ENCODE data around the gene CST3.

CST3 gene

DNA sequence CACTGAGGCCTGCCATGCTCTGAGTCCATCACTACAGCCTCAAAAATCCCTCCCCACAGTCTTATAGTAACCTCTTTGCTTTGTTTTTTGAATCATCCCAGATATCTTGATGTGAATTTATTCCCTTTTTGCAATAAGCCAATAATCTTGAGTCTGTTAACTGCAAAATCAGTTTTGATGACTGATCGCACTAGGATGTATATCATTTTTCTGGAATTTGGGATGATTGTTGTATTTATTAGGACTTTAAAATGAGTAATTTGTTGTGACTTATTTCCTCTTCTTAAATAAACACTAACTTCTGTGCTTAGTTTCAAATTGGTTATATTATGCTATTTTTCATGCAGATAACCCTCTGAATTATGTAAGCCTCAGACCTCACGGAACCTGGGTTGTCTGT lies 45.5 kb upstream of the CST3 start:
- no peak for DNase-seq (ENCODE audit: extremely low read depth, insufficient read length)
- Histone ChIP-seq H3K36me3 (ENCODE audit: control insufficient read depth, insufficient read depth, low read length) (no peaks in the 10 kb centered on the region), H3K4me3 (replicated peaks; ENCODE audit: low read depth, low read length) (no peak overlapping the region), H3K27me3 (replicated peaks; ENCODE audit: control insufficient read depth, insufficient read depth, low read length) (no peaks in the 10 kb centered on the region; the same call in 1 of the 2 replicates)
- TF ChIP-seq, protein P1, sequence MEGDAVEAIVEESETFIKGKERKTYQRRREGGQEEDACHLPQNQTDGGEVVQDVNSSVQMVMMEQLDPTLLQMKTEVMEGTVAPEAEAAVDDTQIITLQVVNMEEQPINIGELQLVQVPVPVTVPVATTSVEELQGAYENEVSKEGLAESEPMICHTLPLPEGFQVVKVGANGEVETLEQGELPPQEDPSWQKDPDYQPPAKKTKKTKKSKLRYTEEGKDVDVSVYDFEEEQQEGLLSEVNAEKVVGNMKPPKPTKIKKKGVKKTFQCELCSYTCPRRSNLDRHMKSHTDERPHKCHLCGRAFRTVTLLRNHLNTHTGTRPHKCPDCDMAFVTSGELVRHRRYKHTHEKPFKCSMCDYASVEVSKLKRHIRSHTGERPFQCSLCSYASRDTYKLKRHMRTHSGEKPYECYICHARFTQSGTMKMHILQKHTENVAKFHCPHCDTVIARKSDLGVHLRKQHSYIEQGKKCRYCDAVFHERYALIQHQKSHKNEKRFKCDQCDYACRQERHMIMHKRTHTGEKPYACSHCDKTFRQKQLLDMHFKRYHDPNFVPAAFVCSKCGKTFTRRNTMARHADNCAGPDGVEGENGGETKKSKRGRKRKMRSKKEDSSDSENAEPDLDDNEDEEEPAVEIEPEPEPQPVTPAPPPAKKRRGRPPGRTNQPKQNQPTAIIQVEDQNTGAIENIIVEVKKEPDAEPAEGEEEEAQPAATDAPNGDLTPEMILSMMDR (IDR thresholded peaks at IDR 0.05; ENCODE audit: insufficient read depth, low read length, poor library complexity, severe bottlenecking): no peak

DNA sequence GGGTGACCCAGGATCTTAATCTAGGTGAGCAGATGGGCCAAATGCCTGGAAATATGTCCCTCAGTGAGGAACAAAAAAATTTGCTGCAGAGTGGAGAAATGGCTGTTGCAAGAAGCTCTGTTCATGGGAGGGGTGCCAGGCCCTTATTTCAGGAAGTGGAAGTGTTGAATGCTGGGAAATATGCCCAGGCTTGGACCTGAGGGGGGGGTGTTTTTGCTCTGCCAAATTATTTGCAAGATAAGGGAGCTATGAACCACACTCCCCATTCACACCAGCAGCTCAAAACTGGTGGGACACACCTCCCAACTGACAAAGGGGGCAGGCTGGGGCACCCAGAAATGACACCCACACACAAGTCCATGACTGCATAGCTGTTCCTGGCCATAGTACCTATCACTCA lies 42.4 kb upstream of the CST3 start:
- H3K27me3 ChIP-seq (replicated peaks; ENCODE audit: control insufficient read depth, insufficient read depth, low read length): no peaks in the 10 kb centered on the region; the same call in 1 of the 2 replicates
- H3K36me3 ChIP-seq (ENCODE audit: control insufficient read depth, insufficient read depth, low read length): no peaks in the 10 kb centered on the region
- DNase-seq (ENCODE audit: extremely low read depth, insufficient read length): no peak
- TF ChIP-seq, protein P1 (IDR thresholded peaks at IDR 0.05; ENCODE audit: insufficient read depth, low read length, poor library complexity, severe bottlenecking): no peak
- no peak overlapping the region for H3K4me3 ChIP-seq (replicated peaks; ENCODE audit: low read depth, low read length)

DNA sequence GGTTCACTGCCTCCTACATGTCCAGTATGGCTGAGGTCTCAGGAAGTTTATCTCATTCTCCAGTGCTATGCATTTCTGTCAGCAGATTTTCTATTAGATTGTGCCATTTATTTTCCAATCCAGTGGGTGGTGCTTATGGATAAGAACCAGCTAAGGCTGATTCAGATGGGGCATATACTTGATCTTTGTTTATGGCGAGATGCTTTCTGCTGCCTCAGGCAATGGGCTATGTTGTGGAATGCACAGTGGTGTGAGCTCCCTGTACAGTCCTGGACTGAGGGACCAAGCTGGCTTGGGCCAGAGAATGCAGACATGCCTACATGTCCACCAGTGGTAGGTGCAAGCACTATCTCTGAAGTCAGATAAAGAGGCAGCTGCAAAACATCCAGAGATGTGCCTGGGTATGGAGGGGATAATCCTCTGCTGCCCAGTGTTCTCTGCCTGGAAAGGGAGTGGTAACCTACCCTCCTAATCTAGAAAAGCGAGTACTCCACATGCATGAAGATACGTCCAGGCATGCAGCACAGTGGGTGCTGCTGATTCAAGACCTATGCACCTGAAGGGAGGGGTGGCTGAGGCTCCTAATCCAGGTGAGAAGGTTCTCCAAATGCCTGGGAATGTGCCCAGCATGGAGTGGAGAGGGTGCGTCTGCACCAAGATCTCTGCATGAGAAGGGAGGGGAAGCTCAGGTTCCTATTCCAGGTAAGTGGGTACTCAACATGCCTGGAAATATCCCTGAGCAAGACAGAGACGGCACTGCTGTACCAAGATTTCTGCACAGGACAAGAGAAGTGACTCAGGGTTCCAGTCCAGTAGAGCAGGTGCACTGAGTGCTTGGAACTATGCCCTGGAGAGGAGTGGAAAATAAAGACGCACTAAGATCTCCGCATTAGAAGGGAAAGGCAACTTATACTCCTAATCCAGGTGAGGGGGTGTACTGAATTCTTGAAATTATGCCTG lies 41.7 kb upstream of the CST3 start:
- Histone ChIP-seq H3K4me3 (replicated peaks; ENCODE audit: low read depth, low read length) (no peak overlapping the region), H3K27me3 (replicated peaks; ENCODE audit: control insufficient read depth, insufficient read depth, low read length) (no peaks in the 10 kb centered on the region; the same call in 1 of the 2 replicates), H3K36me3 (ENCODE audit: control insufficient read depth, insufficient read depth, low read length) (no peaks in the 10 kb centered on the region)
- TF ChIP-seq, protein P1 (IDR thresholded peaks at IDR 0.05; ENCODE audit: insufficient read depth, low read length, poor library complexity, severe bottlenecking): no peak
- no peak for DNase-seq (ENCODE audit: extremely low read depth, insufficient read length)

DNA sequence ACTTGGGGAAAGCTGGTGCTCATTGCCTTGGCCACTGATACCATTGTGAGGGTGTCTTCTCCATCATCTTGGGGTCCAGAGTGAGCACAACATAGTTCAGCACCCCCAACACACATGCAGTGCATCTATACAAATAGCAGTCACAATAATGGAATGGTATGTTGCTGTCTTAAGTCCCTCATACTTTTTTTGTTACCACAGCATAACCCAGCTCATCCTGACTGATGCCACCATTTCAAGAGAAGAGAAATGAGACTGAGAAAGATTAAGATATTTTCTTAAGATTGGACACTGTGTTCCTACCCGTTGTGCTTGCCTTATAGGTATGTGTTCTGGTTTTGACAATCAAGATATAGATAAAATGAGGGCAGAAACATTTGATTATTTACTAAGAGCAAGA lies 35.5 kb upstream of the CST3 start:
- TF ChIP-seq, protein P1 (IDR thresholded peaks at IDR 0.05; ENCODE audit: insufficient read depth, low read length, poor library complexity, severe bottlenecking): no peak
- no peak for DNase-seq (ENCODE audit: extremely low read depth, insufficient read length)
- no peak overlapping the region for H3K4me3 ChIP-seq (replicated peaks; ENCODE audit: low read depth, low read length)
- H3K36me3 ChIP-seq (ENCODE audit: control insufficient read depth, insufficient read depth, low read length): no peaks in the 10 kb centered on the region
- H3K27me3 ChIP-seq (replicated peaks; ENCODE audit: control insufficient read depth, insufficient read depth, low read length): no peaks in the 10 kb centered on the region; the same call in 1 of the 2 replicates

DNA sequence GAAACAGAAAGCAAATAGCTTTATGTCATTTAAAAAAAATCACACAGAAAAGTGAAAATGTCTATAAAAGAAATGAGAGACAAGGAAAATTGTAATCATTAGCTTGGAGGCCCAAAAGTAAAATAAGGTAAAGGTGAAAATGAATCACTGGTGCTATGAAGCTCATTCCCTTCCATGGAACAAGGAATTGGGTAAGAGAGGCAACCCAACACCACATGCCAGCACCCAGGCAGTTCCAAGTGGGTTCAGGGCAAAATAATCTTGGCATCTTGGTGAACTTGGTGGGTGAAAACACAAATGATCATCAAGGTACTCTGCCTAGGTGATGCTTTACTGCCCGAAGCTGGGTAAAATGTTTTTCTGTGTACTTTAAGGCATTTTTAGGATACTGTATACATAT lies 34.4 kb upstream of the CST3 start:
- H3K4me3 ChIP-seq (replicated peaks; ENCODE audit: low read depth, low read length): no peak overlapping the region
- TF ChIP-seq, protein P1 (IDR thresholded peaks at IDR 0.05; ENCODE audit: insufficient read depth, low read length, poor library complexity, severe bottlenecking): no peak
- H3K27me3 ChIP-seq (replicated peaks; ENCODE audit: control insufficient read depth, insufficient read depth, low read length): no peaks in the 10 kb centered on the region; the same call in 1 of the 2 replicates
- no peaks in the 10 kb centered on the region for H3K36me3 ChIP-seq (ENCODE audit: control insufficient read depth, insufficient read depth, low read length)
- DNase-seq (ENCODE audit: extremely low read depth, insufficient read length): no peak
